HG02610 (cell line): ENCODE results near the gene RILP.

Source experiments
- ATAC-seq: cut with Tn5 transposase; IDR thresholded peaks from one replicate; pipeline ENCODE4 v1.9.1; 2021; ENCODE audit warnings: mild to moderate bottlenecking, moderate library complexity; ENCODE audit not compliant: unreplicated experiment

The RILP gene

GRCh38 chr17:1605681-1606351, 43.9 kb downstream of the RILP start:
- ATAC-seq, result no peak

GRCh38 chr17:1604831-1605528, 44.7 kb downstream of the RILP start:
- ATAC-seq, result no peak

GRCh38 chr17:1601571-1601970, 48.1 kb downstream of the RILP start:
- ATAC-seq, result no peak

GRCh38 chr17:1598399-1599095, 51.1 kb downstream of the RILP start:
- ATAC-seq, result no peak

- ATAC-seq, result no peak
Measured at GRCh38 chr17:1597861-1598342, 51.8 kb downstream of the RILP start.
